Measurements from ENCODE around the gene ADARB1. TPM values are rescaled to one million over a fixed set of nuclear protein-coding genes. Genes with fewer than 3 reads are reported as not detected.
A peak's percentile ranks its signal among the peaks of the same experiment; 100 is the strongest.

Gene ADARB1
- polyA plus RNA-seq, 3 donors = 0.40 to 2.6 (median 1.0) TPM

DNA sequence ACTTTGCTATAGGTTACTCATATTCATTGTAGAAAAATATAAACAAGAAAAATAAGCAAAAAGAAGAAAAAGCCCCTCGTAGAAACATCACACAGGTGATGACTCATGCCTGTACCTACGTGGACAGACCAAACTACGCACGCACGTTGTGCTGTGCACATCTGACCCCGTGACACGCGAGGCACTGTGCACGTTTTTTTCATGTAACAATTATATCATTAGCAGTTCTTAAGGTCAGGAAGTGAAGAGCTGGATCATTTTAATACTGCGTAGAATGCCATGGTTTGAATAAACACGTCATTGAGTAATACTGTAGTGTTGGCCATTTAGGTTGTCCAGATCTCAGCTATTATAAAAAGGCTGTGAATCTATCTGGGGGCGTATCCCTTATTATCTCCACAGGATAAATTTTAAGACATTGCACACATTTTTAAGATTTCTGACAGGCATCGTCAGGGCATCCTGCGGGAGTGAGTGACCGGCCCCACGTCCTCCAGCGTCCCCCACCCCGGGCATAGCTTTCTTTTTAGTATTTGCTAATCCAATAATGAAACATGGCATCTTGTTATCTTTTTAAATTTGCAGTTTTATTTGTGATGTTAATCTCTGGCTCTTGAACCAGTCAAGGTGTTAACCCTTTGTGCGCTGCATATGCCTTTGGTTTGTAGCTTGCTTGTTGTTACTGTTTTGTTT lies 23.4 kb upstream of the ADARB1 start:
- Mint-ChIP-seq H3K36me3 (no peaks in the 10 kb centered on the region), H3K9me3 (peaks cover 6 to 17% (median 12%) of the 10 kb centered on the region in 7 donors), H3K4me3 (peak overlapping the region in 1 of 2 donors; percentile 24), H3K27me3 (ENCODE audit: low read depth in 3 of 3) (peaks cover 12 to 19% (median 15%) of the 10 kb centered on the region in 3 donors), H3K4me1 (peaks cover 7% of the 10 kb centered on the region), H3K27ac (no peak overlapping the region)
- Histone ChIP-seq H3K9me3 (replicated peaks in 1 of 2; ENCODE audit: control insufficient read depth in 1 of 2, insufficient read depth in 1 of 2, low read length in 2 of 2) (peaks cover 9 to 14% of the 10 kb centered on the region in 2 donors), H3K79me2 (ENCODE audit: insufficient read depth, low read length) (no peaks in the 10 kb centered on the region), H3K27ac (ENCODE audit: low read depth in 1 of 2, low read length in 2 of 2) (no peak overlapping the region), H2AFZ (ENCODE audit: insufficient read depth, low read depth, low read length, poor library complexity, severe bottlenecking) (no peak overlapping the region), H3K36me3 (replicated peaks in 1 of 2; ENCODE audit: control insufficient read depth in 1 of 2, insufficient read depth in 2 of 2, low read length in 2 of 2) (no peaks in the 10 kb centered on the region), H3K4me2 (replicated peaks; ENCODE audit: extremely low read depth, low read length, poor library complexity, severe bottlenecking) (no peak overlapping the region), H4K20me1 (ENCODE audit: insufficient read depth, low read length) (no peaks in the 10 kb centered on the region), H3K9ac (ENCODE audit: insufficient read depth, low read length, poor library complexity, severe bottlenecking) (no peak overlapping the region), H3K4me1 (ENCODE audit: control insufficient read depth in 1 of 2, insufficient read depth in 2 of 2, low read length in 2 of 2) (no peaks in the 10 kb centered on the region), H3K4me3 (replicated peaks in 1 of 3; ENCODE audit: low read depth in 2 of 3, low read length in 3 of 3) (no peak overlapping the region), H3K27me3 (ENCODE audit: control insufficient read depth in 2 of 2, insufficient read depth in 2 of 2, low read length in 2 of 2) (no peaks in the 10 kb centered on the region)
- intact Hi-C loops (cut with micrococcal nuclease) = no loop called here
- WGBS (ENCODE audit: insufficient coverage) = 96% methylated on average over 12 of the region's 19 CpGs
- TF ChIP-seq, protein P1, sequence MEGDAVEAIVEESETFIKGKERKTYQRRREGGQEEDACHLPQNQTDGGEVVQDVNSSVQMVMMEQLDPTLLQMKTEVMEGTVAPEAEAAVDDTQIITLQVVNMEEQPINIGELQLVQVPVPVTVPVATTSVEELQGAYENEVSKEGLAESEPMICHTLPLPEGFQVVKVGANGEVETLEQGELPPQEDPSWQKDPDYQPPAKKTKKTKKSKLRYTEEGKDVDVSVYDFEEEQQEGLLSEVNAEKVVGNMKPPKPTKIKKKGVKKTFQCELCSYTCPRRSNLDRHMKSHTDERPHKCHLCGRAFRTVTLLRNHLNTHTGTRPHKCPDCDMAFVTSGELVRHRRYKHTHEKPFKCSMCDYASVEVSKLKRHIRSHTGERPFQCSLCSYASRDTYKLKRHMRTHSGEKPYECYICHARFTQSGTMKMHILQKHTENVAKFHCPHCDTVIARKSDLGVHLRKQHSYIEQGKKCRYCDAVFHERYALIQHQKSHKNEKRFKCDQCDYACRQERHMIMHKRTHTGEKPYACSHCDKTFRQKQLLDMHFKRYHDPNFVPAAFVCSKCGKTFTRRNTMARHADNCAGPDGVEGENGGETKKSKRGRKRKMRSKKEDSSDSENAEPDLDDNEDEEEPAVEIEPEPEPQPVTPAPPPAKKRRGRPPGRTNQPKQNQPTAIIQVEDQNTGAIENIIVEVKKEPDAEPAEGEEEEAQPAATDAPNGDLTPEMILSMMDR (IDR thresholded peaks at IDR 0.05) = no peak
- DNase-seq = no peak

DNA sequence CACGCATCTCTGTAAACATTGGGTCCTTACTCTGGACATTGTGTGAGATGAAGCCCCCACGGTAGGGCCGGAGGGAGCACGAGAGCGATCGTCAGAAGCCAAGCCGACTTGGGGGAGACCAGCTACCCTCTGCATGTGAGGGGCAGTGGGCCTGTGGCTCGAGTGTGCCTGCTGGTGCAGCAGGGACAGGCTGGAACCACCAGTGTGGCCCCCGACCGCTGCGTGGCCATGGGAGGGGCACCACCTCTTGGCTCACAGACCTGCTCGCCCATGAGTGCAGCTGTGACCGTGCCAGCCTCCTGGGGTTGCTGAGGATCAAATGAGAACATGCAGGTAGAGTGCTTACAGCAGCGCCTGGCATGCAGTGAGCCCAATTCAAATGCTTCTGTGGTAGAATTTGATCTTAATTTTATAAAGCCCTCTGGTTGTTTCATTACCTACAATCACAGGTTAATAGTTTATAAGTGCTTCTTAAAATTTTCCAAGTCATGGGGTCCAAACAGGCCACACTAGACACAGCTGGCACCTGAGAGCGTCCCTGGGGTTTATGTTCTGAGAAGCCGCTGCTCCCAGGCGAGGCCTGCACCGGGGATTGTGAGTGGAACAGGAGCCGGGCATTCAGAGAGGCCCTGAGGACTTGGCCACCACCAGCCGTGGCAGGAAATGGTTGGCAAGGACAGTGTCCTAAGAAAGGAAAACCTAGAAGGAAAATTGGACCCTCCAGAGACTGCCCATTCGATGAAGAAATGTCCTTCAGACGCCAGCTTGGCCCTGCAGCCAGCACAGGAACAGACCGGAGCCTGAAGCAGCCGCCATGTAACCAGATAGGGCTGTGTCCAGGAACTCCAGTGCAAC lies 22.6 kb upstream of the ADARB1 start:
- Histone ChIP-seq H3K79me2 (ENCODE audit: insufficient read depth, low read length) (no peaks in the 10 kb centered on the region), H3K27ac (ENCODE audit: low read depth in 1 of 2, low read length in 2 of 2) (no peak overlapping the region), H3K36me3 (replicated peaks in 1 of 2; ENCODE audit: control insufficient read depth in 1 of 2, insufficient read depth in 2 of 2, low read length in 2 of 2) (no peaks in the 10 kb centered on the region), H3K4me3 (replicated peaks in 1 of 3; ENCODE audit: low read depth in 2 of 3, low read length in 3 of 3) (no peak overlapping the region), H3K9me3 (replicated peaks in 1 of 2; ENCODE audit: control insufficient read depth in 1 of 2, insufficient read depth in 1 of 2, low read length in 2 of 2) (peaks cover 7 to 8% of the 10 kb centered on the region in 2 donors), H3K4me1 (ENCODE audit: control insufficient read depth in 1 of 2, insufficient read depth in 2 of 2, low read length in 2 of 2) (no peaks in the 10 kb centered on the region), H3K27me3 (ENCODE audit: control insufficient read depth in 2 of 2, insufficient read depth in 2 of 2, low read length in 2 of 2) (no peaks in the 10 kb centered on the region), H3K4me2 (replicated peaks; ENCODE audit: extremely low read depth, low read length, poor library complexity, severe bottlenecking) (no peak overlapping the region), H3K9ac (ENCODE audit: insufficient read depth, low read length, poor library complexity, severe bottlenecking) (no peak overlapping the region), H2AFZ (ENCODE audit: insufficient read depth, low read depth, low read length, poor library complexity, severe bottlenecking) (no peak overlapping the region), H4K20me1 (ENCODE audit: insufficient read depth, low read length) (no peaks in the 10 kb centered on the region)
- Mint-ChIP-seq H3K4me3 (no peak overlapping the region), H3K4me1 (peaks cover 7% of the 10 kb centered on the region), H3K27ac (no peak overlapping the region), H3K9me3 (peaks cover 5 to 12% (median 8%) of the 10 kb centered on the region in 7 donors), H3K36me3 (no peaks in the 10 kb centered on the region), H3K27me3 (ENCODE audit: low read depth in 3 of 3) (peaks cover 16 to 27% (median 16%) of the 10 kb centered on the region in 3 donors)
- no peak for DNase-seq
- TF ChIP-seq, protein P1 (IDR thresholded peaks at IDR 0.05) = no peak
- WGBS (ENCODE audit: insufficient coverage) = 93% methylated on average over 23 of the region's 24 CpGs
- intact Hi-C loops (cut with micrococcal nuclease) = no loop called here

Measured in CD14-positive monocyte (primary cell).